SK-N-SH (cell line): ENCODE results near the gene SLC22A17. TPM values are rescaled to one million over a fixed set of nuclear protein-coding genes. Genes with fewer than 3 reads are reported as not detected.

Source experiments
- CTCF ChIA-PET: fragments of 300-600, 350-600 bp; formaldehyde crosslinking; extraction: SDS; loops from one replicate; lab custom pipeline; 2021; lab: Yijun Ruan, JAX
- POLR2A ChIA-PET: fragments of 350-600 bp; sonication (Branson Sonifier 250); formaldehyde crosslinking; extraction: SDS; loops from one replicate; lab custom pipeline; 2020; ENCODE audit warnings: antibody characterized with exemption, inconsistent platforms; lab: Yijun Ruan, JAX
- DNase-seq: peaks from one replicate; pipeline ENCODE4 v3.0.0; 2012
- H2AFZ ChIP-seq: fragments of 200-600 bp; sonication (generic); 2 replicates; pipeline ENCODE4 v1.8.1; 2016; ENCODE audit warnings: antibody characterized with exemption, mild to moderate bottlenecking, low read depth
- H3F3A ChIP-seq: fragments of 200-600 bp; sonication (generic); replicated peaks from 2 replicates; pipeline ENCODE3; 2016; ENCODE audit warnings: antibody characterized with exemption, mild to moderate bottlenecking; ENCODE audit not compliant: insufficient read depth
- H3K27ac ChIP-seq, 2 experiments: fragments of 200-500 bp in 1 of 2; fragments of 200-600 bp in 1 of 2; sonication (Bioruptor generic) in 1 of 2; sonication (generic), shearing (Covaris generic) in 1 of 2; 2 replicates each; pipeline versions ENCODE4 v1.5.1 to v1.6.1; 2014 to 2016; ENCODE audit warnings: low read depth in 2 of 2, inconsistent platforms in 1 of 2, low read length in 1 of 2, mild to moderate bottlenecking in 1 of 2, mixed read lengths in 1 of 2
- H3K27me3 ChIP-seq: fragments of 200-600 bp; sonication (generic), shearing (Covaris generic); 2 replicates; pipeline ENCODE4 v1.6.1; 2016; ENCODE audit warnings: mixed run types; ENCODE audit not compliant: insufficient read depth
- H3K36me3 ChIP-seq, 2 experiments: fragments of 200-500 bp in 1 of 2; fragments of 200-600 bp in 1 of 2; sonication (Bioruptor generic) in 1 of 2; sonication (generic) in 1 of 2; replicated peaks in 1 of 2; 2 replicates each; pipeline versions ENCODE3 to v1.5.1; 2014 to 2016; ENCODE audit warnings: low read length in 1 of 2, mild to moderate bottlenecking in 1 of 2; ENCODE audit not compliant: insufficient read depth in 2 of 2, control insufficient read depth in 1 of 2
- H3K4me1 ChIP-seq, 2 experiments: fragments of 200-500 bp in 1 of 2; fragments of 200-600 bp in 1 of 2; sonication (Bioruptor generic) in 1 of 2; sonication (generic), shearing (Covaris generic) in 1 of 2; 2 replicates each; pipeline versions ENCODE4 v1.5.1 to v1.6.1; 2014 to 2016; ENCODE audit warnings: low read depth in 1 of 2, low read length in 1 of 2, mixed run types in 1 of 2; ENCODE audit not compliant: insufficient read depth in 2 of 2, control insufficient read depth in 1 of 2
- H3K4me2 ChIP-seq: fragments of 200-600 bp; sonication (generic), shearing (Covaris generic); 2 replicates; pipeline ENCODE4 v1.6.1; 2017; ENCODE audit warnings: mixed run types
- H3K4me3 ChIP-seq, 2 experiments: fragments of 200-500 bp in 1 of 2; fragments of 200-600 bp in 1 of 2; sonication (Bioruptor generic) in 1 of 2; sonication (generic), shearing (Covaris generic) in 1 of 2; 2 replicates each; pipeline versions ENCODE4 v1.5.1 to v1.8.1; 2014 to 2016; ENCODE audit warnings: low read depth in 2 of 2, inconsistent platforms in 1 of 2, low read length in 1 of 2, mild to moderate bottlenecking in 1 of 2, mixed read lengths in 1 of 2, moderate library complexity in 1 of 2
- H3K79me2 ChIP-seq: fragments of 200-600 bp; sonication (generic); 2 replicates; pipeline ENCODE4 v1.8.1; 2017; ENCODE audit warnings: mild to moderate bottlenecking; ENCODE audit not compliant: insufficient read depth
- H3K9ac ChIP-seq: fragments of 200-600 bp; sonication (generic); 2 replicates; pipeline ENCODE4 v1.6.1; 2017; ENCODE audit warnings: mixed run types
- H3K9me2 ChIP-seq: fragments of 200-600 bp; sonication (generic); 2 replicates; pipeline ENCODE4 v1.6.1; 2017; ENCODE audit warnings: mixed run types
- H3K9me3 ChIP-seq: fragments of 200-600 bp; sonication (generic); 2 replicates; pipeline ENCODE4 v1.6.1; 2017; ENCODE audit warnings: mixed run types, mild to moderate bottlenecking, moderate library complexity
- H4K20me1 ChIP-seq: fragments of 200-600 bp; sonication (generic); 2 replicates; pipeline ENCODE4 v1.6.1; 2017; ENCODE audit warnings: mild to moderate bottlenecking, mixed run types; ENCODE audit not compliant: insufficient read depth
- ELF1 ChIP-seq: IDR thresholded peaks from 2 replicates; pipeline ENCODE4 v1.4.0; 2012
- FOSL2 ChIP-seq: IDR thresholded peaks from 2 replicates; pipeline ENCODE4 v1.4.0; 2012; ENCODE audit warnings: low read depth, mild to moderate bottlenecking, moderate library complexity, borderline replicate concordance
- FOXJ3 ChIP-seq: sonication (generic); formaldehyde crosslinking; IDR thresholded peaks from 2 replicates; pipeline ENCODE4 v1.5.1; 2020; ENCODE audit warnings: mild to moderate bottlenecking, missing genetic modification reagents
- GATA2 ChIP-seq: sonication (generic); formaldehyde crosslinking; IDR thresholded peaks from 2 replicates; pipeline ENCODE4 v1.5.0; 2020; ENCODE audit warnings: mild to moderate bottlenecking, missing genetic modification reagents
- MXI1 ChIP-seq: IDR thresholded peaks from 2 replicates; pipeline ENCODE4 v1.6.1; 2012; ENCODE audit warnings: mild to moderate bottlenecking, low read depth, low read length, improper control_type of control experiment
- NRF1 ChIP-seq: IDR thresholded peaks from 2 replicates; pipeline ENCODE4 v1.6.1; 2012; ENCODE audit warnings: low read depth, mild to moderate bottlenecking, low read length
- PBX3 ChIP-seq: IDR thresholded peaks from 2 replicates; pipeline ENCODE4; 2012
- REST ChIP-seq: IDR thresholded peaks from 2 replicates; pipeline ENCODE4 v1.6.1; 2012; ENCODE audit warnings: mild to moderate bottlenecking, low read depth, low read length, moderate library complexity
- SMC3 ChIP-seq: IDR thresholded peaks from 2 replicates; pipeline ENCODE4 v1.6.1; 2012; ENCODE audit warnings: low read depth, low read length, improper control_type of control experiment
- USF2 ChIP-seq: fragments of 150-350 bp; IDR thresholded peaks from 2 replicates; pipeline ENCODE4 v1.6.1; 2017; ENCODE audit warnings: antibody characterized with exemption, low read length, low read depth, borderline replicate concordance
- WGBS: methylation state at CpG from one replicate; pipeline ENCODE4 v1.1.6; 2017; ENCODE audit warnings: low lambda C conversion rate; 5-methylcytosine and 5-hydroxymethylcytosine counted together
- polyA plus RNA-seq, 3 experiments: library from polyadenylated mRNA; depleted of rRNA; stranded (reverse); fragments of >200 nt; gene quantifications; 2 replicates each; pipeline ENCODE4 v1.2.3, GENCODE V29; 2012

SLC22A17 gene
- polyA plus RNA-seq, 1 of the 3 experiments (the other 2 are of a cell fraction) = 27.2 TPM

- Histone ChIP-seq H3K36me3 (peaks cover 40 to 44% of the 10 kb centered on the region in 2 experiments), H3K27ac (no peak overlapping the region), H3K27me3 (no peaks in the 10 kb centered on the region), H3K9me3 (no peaks in the 10 kb centered on the region), H3K9ac (no peak overlapping the region), H3K9me2 (no peaks in the 10 kb centered on the region), H3K4me3 (no peak overlapping the region), H2AFZ (no peak overlapping the region), H3K79me2 (peaks cover 43% of the 10 kb centered on the region), H4K20me1 (no peaks in the 10 kb centered on the region), H3F3A (peaks cover 41% of the 10 kb centered on the region), H3K4me1 (peaks cover 13 to 19% of the 10 kb centered on the region in 2 experiments; a peak in 3 of 4 replicates), H3K4me2 (no peak overlapping the region)
- DNase-seq = no peak
- POLR2A ChIA-PET = no interaction called here
- TF ChIP-seq GATA2 (no peak), ELF1 (no peak), FOXJ3 (CRISPR knock-in tag) (no peak), FOSL2 (no peak), PBX3 (no peak), NRF1 (no peak)
- CTCF ChIA-PET = interaction anchor here (1.6 to 13.2 kb wide), 2 partner anchors 55 to 61 kb away, joined by 4 to 179 read pairs; partner anchors contain the start of gene CMTM5
- WGBS = 83% methylated on average over 2 of the region's 2 CpGs
Observed at GRCh38 chr14:23324455-23324846, 28.2 kb downstream of the SLC22A17 start.

GRCh38 chr14:23323838-23324454, 28.7 kb downstream of the SLC22A17 start:
- H3K4me3 ChIP-seq = no peak overlapping the region; a peak in 1 of 4 replicates
- TF ChIP-seq REST (no peak), SMC3 (no peak), MXI1 (no peak), USF2 (no peak)
- no peak overlapping the region for H3K4me2 ChIP-seq
- H3K9me2 ChIP-seq = no peaks in the 10 kb centered on the region
- H3K9me3 ChIP-seq = no peaks in the 10 kb centered on the region
- H2AFZ ChIP-seq = no peak overlapping the region
- H3F3A ChIP-seq = peaks cover 44% of the 10 kb centered on the region
- 89% methylated on average over 18 of the region's 18 CpGs for WGBS
- H3K27me3 ChIP-seq = no peaks in the 10 kb centered on the region
- H3K36me3 ChIP-seq = peaks cover 42 to 48% of the 10 kb centered on the region in 2 experiments
- no peak for DNase-seq
- no peak overlapping the region for H3K9ac ChIP-seq
- no peaks in the 10 kb centered on the region for H4K20me1 ChIP-seq
- H3K79me2 ChIP-seq = peaks cover 43% of the 10 kb centered on the region
- CTCF ChIA-PET = interaction anchor here (1.0 to 13.2 kb wide), 5 partner anchors 30 to 239 kb away, joined by 4 to 179 read pairs (median 5); partner anchors contain the start of gene CMTM5
- POLR2A ChIA-PET = no interaction called here
- no peak overlapping the region; a peak in 1 of 4 replicates for H3K27ac ChIP-seq
- peaks cover 13 to 19% of the 10 kb centered on the region in 2 experiments; a peak in 3 of 4 replicates for H3K4me1 ChIP-seq
